GM19240 (cell line): ENCODE results near the gene FOXP1.

Source experiments
- DNase-seq: peaks from one replicate; pipeline ENCODE4 v3.0.0; 2011; ENCODE audit warnings: low spot score; ENCODE audit not compliant: insufficient read length

Gene FOXP1

GRCh38 chr3:71310980-71311660, 272.4 kb downstream of the FOXP1 start:
- DNase-seq, result no peak

GRCh38 chr3:71310359-71310979, 273.1 kb downstream of the FOXP1 start:
- DNase-seq, result no peak

- no peak for DNase-seq
Observed at GRCh38 chr3:71309886-71310285, 273.6 kb downstream of the FOXP1 start.

- no peak for DNase-seq
Observed at GRCh38 chr3:71309342-71309741, 274.2 kb downstream of the FOXP1 start.

GRCh38 chr3:71308836-71309235, 274.7 kb downstream of the FOXP1 start:
- no peak for DNase-seq

GRCh38 chr3:71307991-71308697, 275.4 kb downstream of the FOXP1 start:
- DNase-seq, result no peak

GRCh38 chr3:71305231-71306206, 278.0 kb downstream of the FOXP1 start:
- no peak for DNase-seq

- DNase-seq, result no peak
Observed at GRCh38 chr3:71304684-71305083, 278.8 kb downstream of the FOXP1 start.

- DNase-seq, result no peak
Observed at GRCh38 chr3:71304247-71304646, 279.3 kb downstream of the FOXP1 start.

- no peak for DNase-seq
Observed at GRCh38 chr3:71303627-71304200, 279.8 kb downstream of the FOXP1 start.

GRCh38 chr3:71302604-71303003, 280.9 kb downstream of the FOXP1 start:
- DNase-seq, result no peak

- no peak for DNase-seq
Observed at GRCh38 chr3:71300951-71301393, 282.6 kb downstream of the FOXP1 start.

GRCh38 chr3:71299160-71299559, 284.4 kb downstream of the FOXP1 start:
- DNase-seq, result no peak

GRCh38 chr3:71294919-71295318, 288.6 kb downstream of the FOXP1 start:
- no peak for DNase-seq

- no peak for DNase-seq
Observed at GRCh38 chr3:71290301-71290700, 293.2 kb downstream of the FOXP1 start.

GRCh38 chr3:71288269-71288930, 295.1 kb downstream of the FOXP1 start:
- no peak for DNase-seq

GRCh38 chr3:71285086-71285485, 298.4 kb downstream of the FOXP1 start:
- DNase-seq, result no peak

- DNase-seq, result no peak
Observed at GRCh38 chr3:71282976-71283375, 300.6 kb downstream of the FOXP1 start.

GRCh38 chr3:71281280-71281679, 302.2 kb downstream of the FOXP1 start:
- no peak for DNase-seq

GRCh38 chr3:71277341-71277740, 306.2 kb downstream of the FOXP1 start:
- DNase-seq, result no peak
